ENCODE data around the gene DAZAP1. TPM values are rescaled to one million over a fixed set of nuclear protein-coding genes. Genes with fewer than 3 reads are reported as not detected.

Gene DAZAP1
- polyA plus RNA-seq, 1 of the 3 experiments (the other 2 are of a cell fraction) = 54.3 TPM

- H4K20me1 ChIP-seq (ENCODE audit: insufficient read depth) = no peaks in the 10 kb centered on the region
- POLR2A ChIA-PET = no interaction called here
- CTCF ChIA-PET = interaction anchor here (2.1 kb wide), 1 partner anchor 84 kb away, joined by 7 read pairs; no protein-coding TSS in a partner anchor
- no peak overlapping the region for H3K4me2 ChIP-seq
- no peak overlapping the region for H3K27ac ChIP-seq (ENCODE audit: low read depth in 2 of 2, low read length in 1 of 2)
- no peaks in the 10 kb centered on the region for H3K9me2 ChIP-seq
- TF ChIP-seq TCF12 (IDR thresholded peaks at IDR 0.05) = no peak
- WGBS (ENCODE audit: low lambda C conversion rate) = 92% methylated on average over 5 of the region's 19 CpGs
- no peak overlapping the region for H3K4me3 ChIP-seq (ENCODE audit: low read depth in 2 of 2, low read length in 1 of 2)
- DNase-seq = no peak
- no peaks in the 10 kb centered on the region for H3K27me3 ChIP-seq (ENCODE audit: insufficient read depth)
- no peak overlapping the region for H3K9ac ChIP-seq
- peaks cover 0 to 6% of the 10 kb centered on the region in 2 experiments; a peak in 1 of 4 replicates for H3K4me1 ChIP-seq (ENCODE audit: control insufficient read depth in 1 of 2, insufficient read depth in 2 of 2, low read depth in 1 of 2, low read length in 1 of 2)
- no peak overlapping the region for H2AFZ ChIP-seq (ENCODE audit: low read depth)
- peaks cover 4% of the 10 kb centered on the region for H3F3A ChIP-seq (replicated peaks; ENCODE audit: insufficient read depth)
- no peaks in the 10 kb centered on the region for H3K9me3 ChIP-seq
- peaks cover 12% of the 10 kb centered on the region; the same call in 1 of the 2 replicates for H3K79me2 ChIP-seq (ENCODE audit: insufficient read depth)
- H3K36me3 ChIP-seq (replicated peaks in 1 of 2; ENCODE audit: control insufficient read depth in 1 of 2, insufficient read depth in 2 of 2, low read length in 1 of 2) = no peaks in the 10 kb centered on the region
Observed at GRCh38 chr19:1399079-1399478, 8.3 kb upstream of the DAZAP1 start.

DNA sequence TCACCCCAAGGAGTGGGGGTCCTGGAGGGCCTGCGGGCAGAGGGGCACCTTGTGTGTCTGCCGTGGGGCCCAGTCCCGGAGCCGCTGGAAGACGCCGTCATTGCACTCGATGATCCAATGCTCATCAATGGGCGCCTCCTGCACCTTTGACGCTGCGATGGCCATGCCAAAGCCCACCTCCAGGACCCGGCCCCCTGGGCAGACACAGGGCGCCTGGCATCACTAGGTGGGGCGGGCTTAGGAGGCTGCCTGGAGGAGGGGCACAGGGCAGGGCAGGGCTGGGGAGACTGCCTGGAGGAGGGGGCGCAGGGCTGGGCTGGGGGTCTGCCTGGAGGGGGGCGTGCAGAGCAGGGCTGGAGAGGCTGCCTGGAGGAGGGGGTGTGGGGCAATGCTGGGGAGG is 7.6 kb upstream of the DAZAP1 start:
- TF ChIP-seq GATA2 (CRISPR knock-in tag; IDR thresholded peaks at IDR 0.05) (no peak), FOXM1 (IDR thresholded peaks at IDR 0.05; ENCODE audit: low read depth) (no peak), MXI1 (IDR thresholded peaks at IDR 0.05; ENCODE audit: low read depth, low read length) (no peak), EZH2phosphoT487 (IDR thresholded peaks at IDR 0.05; ENCODE audit: borderline replicate concordance, low read depth) (no peak), CHD2 (IDR thresholded peaks at IDR 0.05; ENCODE audit: low read length, partially characterized antibody) (no peak)
- ChIA-PET POLR2A (no interaction called here), CTCF (no interaction called here)
- Histone ChIP-seq H3K9ac (no peak overlapping the region), H3F3A (replicated peaks; ENCODE audit: insufficient read depth) (peaks cover 4% of the 10 kb centered on the region), H3K4me1 (ENCODE audit: control insufficient read depth in 1 of 2, insufficient read depth in 2 of 2, low read depth in 1 of 2, low read length in 1 of 2) (peaks cover 0 to 6% of the 10 kb centered on the region in 2 experiments; a peak in 1 of 4 replicates), H3K27me3 (ENCODE audit: insufficient read depth) (no peaks in the 10 kb centered on the region), H4K20me1 (ENCODE audit: insufficient read depth) (no peaks in the 10 kb centered on the region), H3K4me2 (peak overlapping the region; percentile 99; the same call in 1 of the 2 replicates), H3K9me2 (no peaks in the 10 kb centered on the region), H3K4me3 (ENCODE audit: low read depth in 2 of 2, low read length in 1 of 2) (no peak overlapping the region), H3K79me2 (ENCODE audit: insufficient read depth) (peaks cover 12% of the 10 kb centered on the region; the same call in 1 of the 2 replicates), H3K9me3 (no peaks in the 10 kb centered on the region), H3K36me3 (replicated peaks in 1 of 2; ENCODE audit: control insufficient read depth in 1 of 2, insufficient read depth in 2 of 2, low read length in 1 of 2) (no peaks in the 10 kb centered on the region), H3K27ac (ENCODE audit: low read depth in 2 of 2, low read length in 1 of 2) (no peak overlapping the region), H2AFZ (ENCODE audit: low read depth) (no peak overlapping the region)
- WGBS (ENCODE audit: low lambda C conversion rate) = 98% methylated on average over 7 of the region's 15 CpGs
- DNase-seq = no peak

DNA sequence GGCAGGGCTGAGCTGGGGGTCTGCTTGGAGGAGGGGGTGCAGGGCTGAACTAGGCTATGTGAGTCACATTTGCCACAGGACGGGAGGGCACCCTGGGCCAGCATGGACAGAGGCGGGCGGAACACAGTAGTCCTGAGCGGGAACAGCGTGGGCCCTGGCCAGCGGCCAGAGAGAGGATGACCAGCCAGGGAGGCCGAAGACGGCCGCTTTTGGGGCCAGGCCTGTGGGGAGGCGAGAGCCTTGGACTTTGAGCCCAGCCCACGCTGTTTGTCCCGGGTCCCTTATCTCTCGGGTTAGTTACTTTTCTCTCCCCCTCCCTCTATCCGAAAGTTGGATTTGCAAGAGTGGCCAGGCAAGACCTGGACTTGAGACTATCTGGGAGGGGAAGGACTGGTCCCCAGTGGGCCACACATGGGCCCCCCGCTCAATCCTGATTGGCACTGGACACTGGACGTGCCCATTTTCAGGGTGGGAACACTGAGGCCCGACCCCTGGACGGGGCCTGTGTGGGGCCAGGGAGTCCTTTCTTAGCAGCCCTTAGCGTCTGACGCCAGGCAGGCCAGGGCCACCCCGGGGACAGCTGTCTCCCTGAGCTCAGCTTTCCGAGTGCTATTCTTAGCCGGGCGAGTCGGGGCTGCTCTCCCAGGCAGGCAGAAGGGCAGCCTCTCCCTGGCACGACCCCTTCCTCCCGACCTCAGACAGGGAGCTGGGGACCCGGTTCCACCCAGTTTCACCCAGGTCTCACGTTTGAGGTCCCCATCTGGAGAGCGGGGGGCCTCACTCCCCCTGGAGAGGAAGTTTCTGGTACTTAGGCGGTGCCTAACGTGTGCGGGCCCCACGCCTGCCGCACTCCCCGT is 6.9 kb upstream of the DAZAP1 start:
- POLR2A ChIA-PET = no interaction called here
- no peaks in the 10 kb centered on the region for H3K36me3 ChIP-seq (replicated peaks in 1 of 2; ENCODE audit: control insufficient read depth in 1 of 2, insufficient read depth in 2 of 2, low read length in 1 of 2)
- H3K9me3 ChIP-seq = no peaks in the 10 kb centered on the region
- H4K20me1 ChIP-seq (ENCODE audit: insufficient read depth) = no peaks in the 10 kb centered on the region
- H3K79me2 ChIP-seq (ENCODE audit: insufficient read depth) = peaks cover 12% of the 10 kb centered on the region; the same call in 1 of the 2 replicates
- H3K27ac ChIP-seq (ENCODE audit: low read depth in 2 of 2, low read length in 1 of 2) = peak overlapping the region in 1 of 2 experiments; percentile 51; a peak in 1 of 4 replicates
- no peaks in the 10 kb centered on the region for H3K27me3 ChIP-seq (ENCODE audit: insufficient read depth)
- peak overlapping the region; percentile 62 for H3K9ac ChIP-seq
- CTCF ChIA-PET = interaction anchor here (0.7 to 1.2 kb wide), 2 partner anchors 89 to 125 kb away, joined by 3 to 4 read pairs; no protein-coding TSS in a partner anchor
- peaks cover 0 to 6% of the 10 kb centered on the region in 2 experiments; a peak in 1 of 4 replicates for H3K4me1 ChIP-seq (ENCODE audit: control insufficient read depth in 1 of 2, insufficient read depth in 2 of 2, low read depth in 1 of 2, low read length in 1 of 2)
- DNase-seq = peak; percentile 82
- H3K4me2 ChIP-seq = peak overlapping the region; percentile 99
- H3F3A ChIP-seq (replicated peaks; ENCODE audit: insufficient read depth) = peaks cover 7% of the 10 kb centered on the region
- no peaks in the 10 kb centered on the region for H3K9me2 ChIP-seq
- no peak for TF ChIP-seq FOXM1 (IDR thresholded peaks at IDR 0.05; ENCODE audit: low read depth)
- TF ChIP-seq RCOR1 (IDR thresholded peaks at IDR 0.05; ENCODE audit: low read length) = peak; percentile 62
- TF ChIP-seq RXRA (IDR thresholded peaks at IDR 0.05; ENCODE audit: borderline replicate concordance, low read depth) = no peak
- H3K4me3 ChIP-seq (ENCODE audit: low read depth in 2 of 2, low read length in 1 of 2) = peak overlapping the region; percentile 75 to 79
- H2AFZ ChIP-seq (ENCODE audit: low read depth) = peak overlapping the region; percentile 65; the same call in 1 of the 2 replicates
- 52% methylated on average over 12 of the region's 36 CpGs for WGBS (ENCODE audit: low lambda C conversion rate)

Measured in SK-N-SH (cell line).